ENCODE results near the gene EME1. TPM values are rescaled to one million over a fixed set of nuclear protein-coding genes. Genes with fewer than 3 reads are reported as not detected.
A peak's percentile ranks its signal among the peaks of the same experiment; 100 is the strongest.

Gene EME1
- total and polyA plus RNA-seq, 2 of the 4 experiments (the other 2 are of a cell fraction) = 9.1 to 9.4 TPM

DNA sequence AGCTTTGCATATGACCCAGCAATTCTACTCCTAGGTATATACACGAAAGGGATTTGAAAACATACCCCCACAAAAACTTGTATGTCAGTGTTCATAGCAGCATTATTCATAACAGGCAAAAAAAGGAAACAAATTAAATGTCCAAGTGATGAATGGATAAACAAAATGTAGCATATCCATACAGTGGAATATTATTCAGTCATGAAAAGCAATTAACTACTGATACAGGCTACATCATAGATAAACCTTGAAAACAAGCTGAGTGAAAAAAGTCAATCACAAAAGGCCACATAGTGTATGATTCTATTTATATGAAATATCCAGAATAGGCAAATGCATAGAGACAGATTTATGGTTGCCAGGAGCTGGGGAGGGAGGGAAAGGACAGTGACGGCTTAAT is 676 bp downstream of the EME1 start:
- Histone ChIP-seq H3K79me1 (ENCODE audit: low read depth in 1 of 2, low read length in 2 of 2) (peaks cover 33 to 47% of the 10 kb centered on the region in 2 experiments), H3K9ac (ENCODE audit: low read depth, low read length) (no peak overlapping the region), H2AK5ac (ENCODE audit: low read depth, low read length) (no peak overlapping the region), H3K27ac (ENCODE audit: insufficient read depth, low read length) (no peak overlapping the region), H3K4me3 (ENCODE audit: insufficient read depth, low read depth, low read length) (peak overlapping the region; percentile 67; the same call in 1 of the 2 replicates), H4K91ac (ENCODE audit: insufficient read depth, low read depth, low read length) (peak overlapping the region; percentile 47; the same call in 1 of the 2 replicates), H3K4me2 (ENCODE audit: low read depth, low read length) (peak overlapping the region; percentile 74; the same call in 1 of the 2 replicates), H3K4ac (ENCODE audit: low read depth, low read length) (no peak overlapping the region), H3K9me1 (ENCODE audit: insufficient read depth, low read length) (peaks cover 7% of the 10 kb centered on the region; the same call in 1 of the 2 replicates), H2BK5ac (ENCODE audit: low read depth, low read length, poor library complexity, severe bottlenecking) (no peak overlapping the region), H3K9me3 (ENCODE audit: control insufficient read depth, insufficient read depth, low read length) (no peaks in the 10 kb centered on the region), H4K8ac (ENCODE audit: low read depth in 2 of 2, low read length in 2 of 2) (peak overlapping the region; percentile 74 to 84), H2AK9ac (replicated peaks; ENCODE audit: low read depth, low read length, poor library complexity) (no peak overlapping the region), H3K18ac (ENCODE audit: low read depth, low read length) (no peak overlapping the region), H3K56ac (ENCODE audit: extremely low read depth, insufficient read depth, low read length) (no peak overlapping the region), H2AFZ (replicated peaks; ENCODE audit: low read length, poor library complexity) (no peak overlapping the region), H4K5ac (ENCODE audit: low read depth, low read length) (no peak overlapping the region), H3K14ac (replicated peaks; ENCODE audit: low read depth, low read length) (0 out of 2 replicates have a peak overlapping the region, but pooled peaks have one; percentile 15), H2BK15ac (ENCODE audit: low read depth, low read length) (no peak overlapping the region), H3K36me3 (ENCODE audit: control insufficient read depth, insufficient read depth, low read length) (peaks cover 12% of the 10 kb centered on the region), H2BK120ac (ENCODE audit: low read depth, low read length) (no peak overlapping the region), H2BK20ac (ENCODE audit: low read depth, low read length) (no peak overlapping the region), H4K20me1 (ENCODE audit: insufficient read depth, low read length) (no peaks in the 10 kb centered on the region), H3K23ac (ENCODE audit: low read depth, low read length) (no peak overlapping the region), H3K4me1 (ENCODE audit: control insufficient read depth, insufficient read depth, low read length) (no peaks in the 10 kb centered on the region), H3K27me3 (ENCODE audit: control insufficient read depth, insufficient read depth, low read length) (no peaks in the 10 kb centered on the region)
- TF ChIP-seq CEBPB (IDR thresholded peaks at IDR 0.05; ENCODE audit: low read depth, low read length) (no peak), FOS (IDR thresholded peaks at IDR 0.05; ENCODE audit: low read depth, low read length) (no peak), CHD1 (IDR thresholded peaks at IDR 0.05; ENCODE audit: low read depth, low read length) (no peak), MAZ (IDR thresholded peaks at IDR 0.05; ENCODE audit: borderline replicate concordance, low read depth, low read length) (no peak), ELK1 (IDR thresholded peaks at IDR 0.05; ENCODE audit: borderline replicate concordance, low read depth, low read length) (no peak), POLR2A (IDR thresholded peaks at IDR 0.05; ENCODE audit: low read depth, low read length) (no peak), NFE2L2 (IDR thresholded peaks at IDR 0.05; ENCODE audit: low read depth, low read length) (no peak), CTCF (conservative IDR thresholded peaks at IDR 0.05; ENCODE audit: low read depth, low read length) (no peak), MXI1 (IDR thresholded peaks at IDR 0.05; ENCODE audit: borderline replicate concordance, low read depth, low read length) (no peak), BHLHE40 (IDR thresholded peaks at IDR 0.05; ENCODE audit: low read depth, low read length) (no peak), RAD21 (IDR thresholded peaks at IDR 0.05; ENCODE audit: low read length) (no peak), RCOR1 (IDR thresholded peaks at IDR 0.05; ENCODE audit: insufficient replicate concordance, low read length) (no peak)
- TF ChIP-seq, protein P1, sequence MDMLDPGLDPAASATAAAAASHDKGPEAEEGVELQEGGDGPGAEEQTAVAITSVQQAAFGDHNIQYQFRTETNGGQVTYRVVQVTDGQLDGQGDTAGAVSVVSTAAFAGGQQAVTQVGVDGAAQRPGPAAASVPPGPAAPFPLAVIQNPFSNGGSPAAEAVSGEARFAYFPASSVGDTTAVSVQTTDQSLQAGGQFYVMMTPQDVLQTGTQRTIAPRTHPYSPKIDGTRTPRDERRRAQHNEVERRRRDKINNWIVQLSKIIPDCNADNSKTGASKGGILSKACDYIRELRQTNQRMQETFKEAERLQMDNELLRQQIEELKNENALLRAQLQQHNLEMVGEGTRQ (IDR thresholded peaks at IDR 0.05; ENCODE audit: low read depth, low read length) = no peak
- ATAC-seq (ENCODE audit: low read depth) (no peak), DNase-seq (no peak)
- WGBS, 2 experiments (ENCODE audit: extremely low coverage in 2 of 2, insufficient read length in 1 of 2) = no CpG with 5 or more reads among the region's 2 CpGs
- dilution Hi-C loops (cut with HindIII; ENCODE audit: low sequenced_read_pairs, unreplicated experiment) = no loop called here
- CTCF ChIA-PET = no interaction called here
- intact Hi-C loops (cut with micrococcal nuclease) = no loop called here
- POLR2A ChIA-PET (ENCODE audit: unreplicated experiment) = no interaction called here
- in situ Hi-C loops (cut with MboI; ENCODE audit: low sequenced_read_pairs) = no loop called here
- no TSS peak for BruUV-seq (replicated peaks)
